Measurements from ENCODE around the gene NPB. TPM values are rescaled to one million over a fixed set of nuclear protein-coding genes. Genes with fewer than 3 reads are reported as not detected.

The NPB gene
- total RNA-seq, 1 experiment from 2014 or later = 0.47 TPM

- TF ChIP-seq CTCF (IDR thresholded peaks at IDR 0.05; ENCODE audit: unreplicated experiment) = no peak
- intact Hi-C loops (cut with micrococcal nuclease; ENCODE audit: unreplicated experiment) = no loop called here
- no peak for DNase-seq
These were observed 35.4 kb upstream of the NPB start for GRCh38 chr17:81866440-81867169.

GRCh38 chr17:81867170-81867990 is 34.7 kb upstream of the NPB start:
- intact Hi-C loops (cut with micrococcal nuclease; ENCODE audit: unreplicated experiment) = no loop called here
- Mint-ChIP-seq H3K4me1 (ENCODE audit: low read depth, unreplicated experiment) (peaks cover 25% of the 10 kb centered on the region), H3K27ac (ENCODE audit: unreplicated experiment) (peak overlapping the region; percentile 90), H3K9me3 (ENCODE audit: low read depth, unreplicated experiment) (no peaks in the 10 kb centered on the region), H3K36me3 (ENCODE audit: insufficient read depth, unreplicated experiment) (peaks cover 94% of the 10 kb centered on the region), H3K4me3 (ENCODE audit: low read depth, unreplicated experiment) (peak overlapping the region; percentile 52), H3K27me3 (ENCODE audit: unreplicated experiment) (no peaks in the 10 kb centered on the region)
- CTCF ChIA-PET = interaction anchor here (0.5 kb wide), 1 partner anchor 925 kb away, joined by 3 read pairs; no protein-coding TSS in a partner anchor
- no peak for TF ChIP-seq CTCF (IDR thresholded peaks at IDR 0.05; ENCODE audit: unreplicated experiment)
- BruUV-seq (replicated peaks) = no TSS peak
- peak; percentile 61 for DNase-seq

More at GRCh38 chr17:81866440-81867169, 35.4 kb upstream of the NPB start:
- CTCF ChIA-PET = interaction anchor here (0.6 kb wide), 1 partner anchor 61 kb away, joined by 5 read pairs; the partner anchor contains the start of gene MAFG
- H3K9me3 Mint-ChIP-seq (ENCODE audit: low read depth, unreplicated experiment) = no peaks in the 10 kb centered on the region
- H3K4me1 Mint-ChIP-seq (ENCODE audit: low read depth, unreplicated experiment) = peaks cover 25% of the 10 kb centered on the region
- no peaks in the 10 kb centered on the region for H3K27me3 Mint-ChIP-seq (ENCODE audit: unreplicated experiment)
- no TSS peak for BruUV-seq (replicated peaks)
- H3K36me3 Mint-ChIP-seq (ENCODE audit: insufficient read depth, unreplicated experiment) = peaks cover 93% of the 10 kb centered on the region
- H3K4me3 Mint-ChIP-seq (ENCODE audit: low read depth, unreplicated experiment) = peak overlapping the region; percentile 50
- H3K27ac Mint-ChIP-seq (ENCODE audit: unreplicated experiment) = peak overlapping the region; percentile 90

GRCh38 chr17:81867991-81868673 is 33.9 kb upstream of the NPB start:
- H3K27me3 Mint-ChIP-seq (ENCODE audit: unreplicated experiment) = no peaks in the 10 kb centered on the region
- H3K4me1 Mint-ChIP-seq (ENCODE audit: low read depth, unreplicated experiment) = peaks cover 23% of the 10 kb centered on the region
- H3K36me3 Mint-ChIP-seq (ENCODE audit: insufficient read depth, unreplicated experiment) = peaks cover 95% of the 10 kb centered on the region
- H3K27ac Mint-ChIP-seq (ENCODE audit: unreplicated experiment) = peak overlapping the region; percentile 90
- no peaks in the 10 kb centered on the region for H3K9me3 Mint-ChIP-seq (ENCODE audit: low read depth, unreplicated experiment)
- intact Hi-C loops (cut with micrococcal nuclease; ENCODE audit: unreplicated experiment) = no loop called here
- DNase-seq = peak; percentile 24
- CTCF ChIA-PET = interaction anchor here (0.5 kb wide), 1 partner anchor 924 kb away, joined by 3 read pairs; no protein-coding TSS in a partner anchor
- H3K4me3 Mint-ChIP-seq (ENCODE audit: low read depth, unreplicated experiment) = peak overlapping the region; percentile 52
- BruUV-seq (replicated peaks) = TSS peak; percentile 49
- no peak for TF ChIP-seq CTCF (IDR thresholded peaks at IDR 0.05; ENCODE audit: unreplicated experiment)

- BruUV-seq (replicated peaks) = no TSS peak
- no peak for DNase-seq
- H3K9me3 Mint-ChIP-seq (ENCODE audit: low read depth, unreplicated experiment) = no peaks in the 10 kb centered on the region
- TF ChIP-seq CTCF (IDR thresholded peaks at IDR 0.05; ENCODE audit: unreplicated experiment) = no peak
- H3K4me1 Mint-ChIP-seq (ENCODE audit: low read depth, unreplicated experiment) = peaks cover 21% of the 10 kb centered on the region
- CTCF ChIA-PET = no interaction called here
- H3K27ac Mint-ChIP-seq (ENCODE audit: unreplicated experiment) = peak overlapping the region; percentile 90
- H3K27me3 Mint-ChIP-seq (ENCODE audit: unreplicated experiment) = no peaks in the 10 kb centered on the region
- peaks cover 94% of the 10 kb centered on the region for H3K36me3 Mint-ChIP-seq (ENCODE audit: insufficient read depth, unreplicated experiment)
- peak overlapping the region; percentile 75 for H3K4me3 Mint-ChIP-seq (ENCODE audit: low read depth, unreplicated experiment)
- intact Hi-C loops (cut with micrococcal nuclease; ENCODE audit: unreplicated experiment) = no loop called here
These were observed 33.3 kb upstream of the NPB start for GRCh38 chr17:81868674-81869220.
